ENCODE measurements around the gene ALK.

Gene ALK

GRCh38 chr2:29196792-29197788 is 724.3 kb downstream of the ALK start:
- peak; percentile 36 for DNase-seq (ENCODE audit: low read depth)

- DNase-seq (ENCODE audit: low read depth) = no peak
These were observed 725.6 kb downstream of the ALK start for GRCh38 chr2:29195796-29196195.

- DNase-seq (ENCODE audit: low read depth) = no peak
These were observed 727.7 kb downstream of the ALK start for GRCh38 chr2:29193681-29194080.

- no peak for DNase-seq (ENCODE audit: low read depth)
These were observed 728.3 kb downstream of the ALK start for GRCh38 chr2:29193111-29193510.

GRCh38 chr2:29192526-29192925 is 728.9 kb downstream of the ALK start:
- no peak for DNase-seq (ENCODE audit: low read depth)

GRCh38 chr2:29191817-29192216 is 729.6 kb downstream of the ALK start:
- no peak for DNase-seq (ENCODE audit: low read depth)

- DNase-seq (ENCODE audit: low read depth) = no peak
These were observed 732.3 kb downstream of the ALK start for GRCh38 chr2:29189052-29189451.

DNA sequence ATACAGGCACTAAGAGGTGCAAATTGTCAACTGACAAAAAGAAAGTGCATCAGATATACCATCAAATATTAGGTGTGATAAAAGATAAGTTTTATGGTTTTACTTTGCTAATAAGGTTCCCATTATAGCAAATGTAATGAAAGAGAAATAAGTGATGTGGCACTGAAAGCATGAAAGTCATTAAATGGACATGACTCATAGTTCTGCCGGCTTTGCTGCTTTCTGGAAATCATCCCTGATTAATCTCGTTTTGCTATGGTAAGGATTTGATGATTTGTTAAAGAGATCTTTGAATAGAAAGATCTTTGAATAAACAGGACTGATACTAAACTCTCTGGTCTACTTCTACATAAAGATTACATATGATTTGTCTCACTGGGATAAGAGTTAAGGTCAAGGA is 733.5 kb downstream of the ALK start:
- no peak for DNase-seq (ENCODE audit: low read depth)

- DNase-seq (ENCODE audit: low read depth) = no peak
These were observed 734.6 kb downstream of the ALK start for GRCh38 chr2:29186817-29187216.

DNA sequence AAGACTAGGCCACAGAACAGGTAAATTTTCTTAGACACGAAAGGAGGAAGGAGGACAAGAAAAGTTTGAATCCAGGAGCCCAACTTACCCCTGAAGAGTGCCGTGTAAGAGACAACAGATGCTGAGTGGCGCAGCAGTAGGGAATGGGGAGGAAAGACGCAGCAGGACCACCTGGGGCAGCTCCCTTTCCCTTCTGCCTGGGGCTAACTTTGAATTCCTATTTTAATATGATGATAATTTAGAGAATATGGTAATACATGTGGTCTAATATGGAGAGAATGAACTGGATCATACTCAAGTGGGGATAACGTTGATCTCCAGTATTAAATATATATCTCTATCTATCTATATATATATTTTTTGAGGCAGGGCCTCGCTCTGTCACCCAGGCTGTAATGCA is 736.9 kb downstream of the ALK start:
- DNase-seq (ENCODE audit: low read depth) = no peak

- no peak for DNase-seq (ENCODE audit: low read depth)
These were observed 738.5 kb downstream of the ALK start for GRCh38 chr2:29182920-29183319.

DNA sequence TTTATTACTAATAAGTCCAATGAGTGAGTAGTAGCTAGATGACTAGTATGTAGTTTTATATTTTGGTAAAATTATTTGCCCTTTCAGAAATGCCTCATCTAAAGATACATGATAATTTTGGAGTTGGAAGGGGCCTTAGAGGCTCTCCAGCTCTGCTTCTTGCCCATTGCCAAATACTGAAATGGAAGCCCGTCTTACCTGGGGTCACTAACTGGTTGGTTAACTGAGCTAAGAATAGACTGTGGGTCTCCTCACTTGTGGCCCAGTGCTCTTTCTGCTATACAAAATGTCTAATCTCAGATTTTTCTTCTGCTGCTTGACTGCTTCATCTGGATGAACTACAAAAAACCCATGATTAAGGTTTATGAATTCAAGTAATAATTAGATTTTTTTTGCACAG is 739.1 kb downstream of the ALK start:
- DNase-seq (ENCODE audit: low read depth) = no peak

GRCh38 chr2:29175338-29175737 is 746.0 kb downstream of the ALK start:
- no peak for DNase-seq (ENCODE audit: low read depth)

DNA sequence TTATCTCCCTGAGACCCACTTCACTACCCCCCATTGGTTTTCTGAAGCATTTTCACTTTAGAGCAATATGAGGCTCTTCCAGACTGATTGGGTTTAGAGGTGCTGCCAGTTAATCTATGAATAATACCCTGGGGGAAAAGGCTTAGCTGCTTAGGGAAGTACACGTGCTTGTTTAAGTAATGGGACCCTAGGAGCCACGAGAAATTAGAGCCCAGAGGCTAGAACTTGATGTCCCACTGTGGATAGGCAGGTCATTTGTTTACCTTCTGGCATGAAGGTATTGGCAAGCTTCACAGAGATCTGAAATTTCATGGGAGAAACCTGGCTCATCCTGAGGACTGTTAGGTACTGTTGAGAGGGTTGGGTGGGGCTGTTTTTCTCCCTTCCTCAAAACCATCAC is 746.4 kb downstream of the ALK start:
- no peak for DNase-seq (ENCODE audit: low read depth)

DNA sequence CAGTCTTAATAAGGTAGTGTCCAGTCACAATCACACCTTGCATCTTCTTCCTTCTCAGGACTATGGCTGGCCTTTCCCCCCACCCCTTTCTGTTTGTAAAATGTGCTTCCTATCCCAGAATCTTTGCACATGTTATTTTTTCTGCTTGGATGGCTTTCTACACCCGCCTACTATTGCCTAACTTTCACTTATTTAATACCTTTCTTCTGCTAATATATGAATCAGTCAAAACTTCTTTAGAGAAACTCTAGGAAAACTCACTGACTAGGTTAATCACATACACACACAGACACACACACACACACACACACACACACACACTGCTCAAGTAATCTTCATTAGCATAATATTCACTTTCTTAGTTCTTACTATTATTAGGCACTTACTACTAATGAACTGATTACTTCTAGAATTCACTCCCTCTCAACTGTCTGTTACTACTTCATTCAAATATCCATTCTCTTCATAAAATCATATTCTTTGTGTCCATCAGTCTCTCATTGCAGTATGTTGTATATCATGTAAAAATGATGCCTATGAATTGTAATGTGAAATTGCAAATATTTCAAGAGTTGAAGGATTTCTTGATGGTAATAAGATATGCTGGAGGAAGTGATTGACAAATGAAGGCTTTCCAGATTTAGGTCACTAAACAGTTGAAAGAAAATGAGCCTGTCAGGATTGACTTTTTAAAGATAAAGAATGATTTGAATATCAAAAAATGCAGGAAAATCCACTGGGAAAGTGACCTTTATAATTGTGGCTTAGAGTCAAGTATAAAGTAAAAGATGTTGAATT is 754.9 kb downstream of the ALK start:
- no peak for DNase-seq (ENCODE audit: low read depth)

GRCh38 chr2:29165362-29166241 is 755.8 kb downstream of the ALK start:
- DNase-seq (ENCODE audit: low read depth) = no peak

- no peak for DNase-seq (ENCODE audit: low read depth)
These were observed 757.1 kb downstream of the ALK start for GRCh38 chr2:29164091-29164846.

- no peak for DNase-seq (ENCODE audit: low read depth)
These were observed 759.0 kb downstream of the ALK start for GRCh38 chr2:29162204-29162928.

- no peak for DNase-seq (ENCODE audit: low read depth)
These were observed 761.2 kb downstream of the ALK start for GRCh38 chr2:29160184-29160583.

GRCh38 chr2:29159125-29159524 is 762.3 kb downstream of the ALK start:
- DNase-seq (ENCODE audit: low read depth) = no peak

DNA sequence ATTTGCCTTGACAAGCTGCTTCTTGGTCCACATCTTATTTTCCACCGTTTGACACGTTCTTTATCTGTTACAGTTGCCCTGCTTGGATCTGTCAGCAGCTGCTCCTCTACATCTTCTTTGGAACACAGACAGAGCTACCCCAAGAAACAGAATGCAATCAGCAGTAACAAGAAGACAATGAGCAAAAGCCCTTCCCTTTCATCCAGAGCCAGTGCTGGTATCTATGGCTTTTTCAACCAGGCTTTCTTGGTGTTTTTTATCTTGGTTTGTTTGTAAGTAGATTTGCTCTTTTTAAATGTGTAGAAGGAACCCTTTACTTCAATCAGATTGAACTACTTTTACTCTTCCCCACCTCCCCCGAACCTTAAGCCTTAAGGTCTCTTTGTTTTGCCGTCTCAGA is 764.3 kb downstream of the ALK start:
- DNase-seq (ENCODE audit: low read depth) = no peak
